Measurements from ENCODE around the gene INTS3.
"Not testable (repeated sequence)": the region's sequence is repeated elsewhere in the genome, so short reads cannot be mapped to it uniquely, and the experiment has no call there.

INTS3 gene

DNA sequence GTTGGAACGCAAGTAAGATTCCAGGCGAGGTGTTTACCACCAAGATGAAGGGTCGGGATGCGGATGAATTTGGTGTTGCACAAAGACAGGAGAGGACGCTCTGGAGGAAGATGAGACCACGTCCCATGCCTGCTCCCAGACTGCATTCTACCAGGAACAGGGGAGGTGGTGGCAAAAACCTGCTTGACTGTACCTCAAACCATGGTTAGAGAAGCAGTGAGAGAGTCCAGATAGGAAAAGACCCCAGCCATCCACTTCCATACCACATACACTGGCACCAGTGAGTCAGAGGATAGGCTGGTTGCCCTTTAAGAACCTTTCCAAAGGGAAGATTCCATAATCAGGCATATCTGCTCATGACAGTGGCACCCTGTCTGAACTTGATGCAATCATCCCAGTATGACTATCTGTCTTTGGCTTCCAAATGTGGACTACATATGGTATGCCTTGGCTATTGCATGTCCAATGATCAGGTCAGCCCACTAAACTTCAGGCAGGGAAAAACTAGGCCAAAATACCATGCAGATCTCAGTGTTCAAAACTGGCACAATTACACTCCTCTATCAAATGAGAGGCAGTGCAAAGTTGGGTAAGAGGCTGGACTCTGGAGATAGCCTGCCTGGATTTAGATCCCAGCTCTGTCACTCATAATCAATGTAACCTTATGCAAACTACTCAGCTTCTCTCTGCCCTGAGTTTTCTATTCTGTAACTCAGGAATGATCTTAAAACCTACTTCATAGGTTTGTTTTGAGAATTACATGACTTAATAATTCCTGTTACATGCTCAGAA, 28.7 kb upstream of the INTS3 start:
- H3K27me3 ChIP-seq = no peaks in the 10 kb centered on the region; the same call in 1 of the 2 replicates
- peaks cover 14% of the 10 kb centered on the region for H3K4me1 ChIP-seq
- no peak overlapping the region for H3K4me3 ChIP-seq
- H3K36me3 ChIP-seq = no peaks in the 10 kb centered on the region
- no peak overlapping the region for H3K27ac ChIP-seq
- TF ChIP-seq Cebpa-rat (IDR thresholded peaks at IDR 0.05) = no peak
- H3K4me2 ChIP-seq = no peak overlapping the region
- no peaks in the 10 kb centered on the region for H4K20me1 ChIP-seq
- H3K9ac ChIP-seq = no peak overlapping the region
- H3K9me3 ChIP-seq = no peaks in the 10 kb centered on the region

DNA sequence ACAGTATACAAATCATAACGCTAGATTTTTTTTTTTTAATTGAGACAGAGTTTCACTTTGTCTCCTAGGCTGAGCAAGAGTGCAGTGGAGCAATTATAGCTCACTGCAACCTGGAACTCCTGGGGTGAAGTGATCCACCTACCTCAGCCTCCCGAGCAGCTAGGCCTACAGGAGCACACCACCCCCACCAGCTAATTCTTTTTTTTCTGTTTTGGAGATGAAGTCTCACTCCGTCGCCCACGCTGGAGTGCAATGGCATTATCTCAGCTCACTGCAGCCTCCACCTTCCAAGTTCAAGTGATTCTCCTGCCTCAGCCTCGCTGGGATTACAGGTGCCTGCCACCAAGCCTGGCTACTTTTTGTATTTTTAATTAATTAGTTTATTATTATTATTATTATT, 28.1 kb upstream of the INTS3 start:
- Histone ChIP-seq H3K4me3 (no peak overlapping the region), H4K20me1 (no peaks in the 10 kb centered on the region), H3K9me3 (no peaks in the 10 kb centered on the region), H3K27ac (no peak overlapping the region), H3K4me2 (no peak overlapping the region), H3K36me3 (no peaks in the 10 kb centered on the region), H3K4me1 (peaks cover 14% of the 10 kb centered on the region), H3K9ac (no peak overlapping the region), H3K27me3 (no peaks in the 10 kb centered on the region; the same call in 1 of the 2 replicates)
- no peak for TF ChIP-seq Cebpa-rat (IDR thresholded peaks at IDR 0.05)

DNA sequence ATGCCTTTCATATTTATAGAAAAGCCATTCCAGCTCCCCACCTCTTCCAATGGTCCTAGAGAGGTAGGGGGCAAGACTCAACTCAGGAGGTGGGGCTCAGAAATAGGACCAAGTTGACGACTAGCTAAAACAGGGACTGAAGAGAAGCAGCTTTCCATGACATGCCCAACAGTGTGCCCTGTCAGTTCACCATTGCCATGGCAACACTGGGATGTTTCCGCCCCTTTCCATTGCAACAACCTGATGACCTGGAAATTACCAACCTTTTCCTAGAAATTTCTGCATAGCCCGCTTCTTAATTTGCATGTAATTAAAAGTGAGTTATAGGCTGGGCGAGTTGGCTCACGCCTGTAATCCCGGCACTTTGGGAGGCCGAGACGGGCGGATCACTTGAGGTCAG, 22.4 kb upstream of the INTS3 start:
- H3K4me2 ChIP-seq = no peak overlapping the region
- H3K27ac ChIP-seq = no peak overlapping the region
- no peaks in the 10 kb centered on the region for H3K27me3 ChIP-seq
- TF ChIP-seq Cebpa-rat (IDR thresholded peaks at IDR 0.05) = no peak
- H3K36me3 ChIP-seq = no peaks in the 10 kb centered on the region
- H3K4me1 ChIP-seq = no peaks in the 10 kb centered on the region
- no peak overlapping the region for H3K9ac ChIP-seq
- no peaks in the 10 kb centered on the region for H4K20me1 ChIP-seq
- H3K9me3 ChIP-seq = no peaks in the 10 kb centered on the region
- H3K4me3 ChIP-seq = no peak overlapping the region

DNA sequence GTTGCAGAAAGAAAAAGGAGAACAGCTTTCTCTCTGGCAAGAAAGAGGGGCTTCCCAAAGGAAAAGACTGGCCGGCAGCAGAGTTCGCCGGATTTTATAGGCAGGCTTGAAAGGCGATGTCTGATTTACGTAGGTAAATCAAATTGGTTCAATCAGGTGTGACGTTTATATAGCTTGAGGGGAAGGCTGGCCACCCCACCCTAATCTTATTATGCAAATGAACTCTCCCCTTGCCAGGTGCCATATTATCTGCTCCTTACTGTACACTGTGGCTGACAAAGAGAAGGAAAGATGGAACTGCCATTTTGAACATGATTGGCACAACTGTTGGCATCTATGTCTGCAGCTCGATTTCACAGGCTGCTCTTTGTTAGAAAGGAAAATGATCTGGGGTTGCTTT, 16.8 kb upstream of the INTS3 start:
- Histone ChIP-seq H3K4me3 (no peak overlapping the region), H3K27me3 (no peaks in the 10 kb centered on the region), H3K9me3 (no peaks in the 10 kb centered on the region), H3K27ac (no peak overlapping the region), H3K36me3 (no peaks in the 10 kb centered on the region), H3K4me1 (no peaks in the 10 kb centered on the region), H3K9ac (no peak overlapping the region), H3K4me2 (no peak overlapping the region), H4K20me1 (no peaks in the 10 kb centered on the region)
- TF ChIP-seq Cebpa-rat (IDR thresholded peaks at IDR 0.05) = no peak

DNA sequence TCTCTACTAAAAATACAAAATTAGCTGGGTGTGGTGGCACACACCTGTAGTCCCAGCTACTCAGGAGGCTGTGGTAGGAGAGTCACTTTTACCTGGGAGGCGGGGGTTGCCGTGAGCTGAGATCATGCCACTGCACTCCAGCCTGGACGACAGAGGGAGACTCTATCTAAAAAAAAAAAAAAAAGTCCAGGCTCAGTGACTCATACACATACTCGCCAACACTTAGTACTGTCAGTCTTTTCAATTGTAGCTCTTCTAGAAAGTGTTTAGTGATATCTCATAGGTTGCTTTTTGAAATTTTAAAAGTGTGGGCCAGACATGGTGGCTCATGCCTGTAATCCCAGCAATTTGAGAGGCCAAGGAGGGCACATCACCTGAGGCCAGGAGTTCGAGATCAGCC, 11.6 kb upstream of the INTS3 start:
- not testable (repeated sequence) for H3K4me3 ChIP-seq, H3K9ac ChIP-seq, H4K20me1 ChIP-seq, H3K4me2 ChIP-seq, H3K36me3 ChIP-seq, H3K9me3 ChIP-seq, H3K4me1 ChIP-seq, H3K27me3 ChIP-seq, H3K27ac ChIP-seq

DNA sequence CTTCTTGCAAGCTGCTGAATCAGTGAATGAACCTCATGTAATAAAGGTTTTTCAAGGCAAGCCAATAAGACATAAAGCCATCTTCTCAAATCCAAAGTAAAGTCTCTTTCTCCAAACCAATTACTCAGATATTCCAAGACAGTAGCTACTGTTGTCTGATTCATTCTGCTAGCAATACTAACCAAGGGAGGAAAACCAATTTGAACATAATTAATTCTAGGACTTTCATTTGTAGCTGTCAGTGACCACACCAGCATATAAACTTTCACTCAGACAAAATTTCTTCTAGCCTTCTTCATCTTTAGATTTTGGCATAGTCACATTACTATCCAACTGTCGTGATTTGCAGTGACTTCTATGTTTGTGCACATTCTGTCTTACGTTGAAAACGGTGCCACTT, 10.5 kb upstream of the INTS3 start:
- Histone ChIP-seq H3K4me2 (no peak overlapping the region), H3K36me3 (no peaks in the 10 kb centered on the region), H3K4me1 (no peaks in the 10 kb centered on the region), H3K9me3 (no peaks in the 10 kb centered on the region), H4K20me1 (no peaks in the 10 kb centered on the region), H3K4me3 (no peak overlapping the region), H3K27ac (no peak overlapping the region), H3K27me3 (no peaks in the 10 kb centered on the region), H3K9ac (no peak overlapping the region)
- TF ChIP-seq Cebpa-rat (IDR thresholded peaks at IDR 0.05) = no peak

DNA sequence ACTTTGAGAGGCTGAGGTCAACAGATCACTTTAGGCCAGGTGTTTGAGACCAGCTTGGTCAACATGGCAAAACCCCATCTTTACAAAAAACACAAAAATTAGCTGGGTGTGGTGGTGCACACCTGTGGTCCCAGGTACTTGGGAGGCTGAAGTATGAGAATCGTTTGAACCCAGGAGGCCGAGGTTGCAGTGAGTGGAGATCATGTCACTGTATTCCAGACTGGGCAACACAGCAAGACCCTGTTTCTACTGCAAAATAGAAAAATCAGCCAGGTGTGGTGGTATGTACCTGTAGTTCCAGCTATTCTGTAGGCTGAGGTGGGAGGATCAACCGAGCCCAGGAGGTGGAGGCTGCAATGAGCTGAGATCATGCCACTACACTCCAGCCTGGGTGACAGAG, 4.2 kb upstream of the INTS3 start:
- H3K36me3 ChIP-seq = no peaks in the 10 kb centered on the region
- H3K4me1 ChIP-seq = peaks cover 28% of the 10 kb centered on the region
- H3K4me2 ChIP-seq = no peak overlapping the region
- H3K27ac ChIP-seq = no peak overlapping the region
- H3K27me3 ChIP-seq = no peaks in the 10 kb centered on the region
- no peaks in the 10 kb centered on the region for H3K9me3 ChIP-seq
- no peaks in the 10 kb centered on the region for H4K20me1 ChIP-seq
- no peak overlapping the region for H3K9ac ChIP-seq
- no peak for TF ChIP-seq Cebpa-rat (IDR thresholded peaks at IDR 0.05)
- no peak overlapping the region for H3K4me3 ChIP-seq

DNA sequence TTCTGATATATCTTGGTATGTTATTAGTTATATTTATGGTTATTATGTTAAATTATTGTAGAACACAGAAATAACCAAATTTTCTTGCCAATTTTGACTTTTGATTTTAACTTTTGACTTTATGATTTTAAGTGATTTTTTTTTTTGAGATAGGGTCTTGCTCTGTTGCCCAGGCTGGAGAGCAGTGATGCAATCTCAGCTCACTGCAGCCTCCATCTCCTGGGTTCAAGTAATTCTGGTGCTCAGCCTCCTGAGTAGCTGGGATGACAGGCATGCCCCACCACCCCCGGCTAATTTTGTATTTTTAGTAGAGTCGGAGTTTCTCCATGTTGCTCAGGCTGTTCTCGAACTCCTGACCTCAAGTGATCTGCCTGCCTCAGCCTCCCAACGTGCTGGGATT, 3.2 kb upstream of the INTS3 start:
- not testable (repeated sequence) for H3K9ac ChIP-seq, H3K4me3 ChIP-seq, H3K9me3 ChIP-seq, H3K36me3 ChIP-seq, H3K27me3 ChIP-seq, H3K4me2 ChIP-seq, H4K20me1 ChIP-seq, H3K27ac ChIP-seq
- peaks cover 36% of the 10 kb centered on the region for H3K4me1 ChIP-seq

DNA sequence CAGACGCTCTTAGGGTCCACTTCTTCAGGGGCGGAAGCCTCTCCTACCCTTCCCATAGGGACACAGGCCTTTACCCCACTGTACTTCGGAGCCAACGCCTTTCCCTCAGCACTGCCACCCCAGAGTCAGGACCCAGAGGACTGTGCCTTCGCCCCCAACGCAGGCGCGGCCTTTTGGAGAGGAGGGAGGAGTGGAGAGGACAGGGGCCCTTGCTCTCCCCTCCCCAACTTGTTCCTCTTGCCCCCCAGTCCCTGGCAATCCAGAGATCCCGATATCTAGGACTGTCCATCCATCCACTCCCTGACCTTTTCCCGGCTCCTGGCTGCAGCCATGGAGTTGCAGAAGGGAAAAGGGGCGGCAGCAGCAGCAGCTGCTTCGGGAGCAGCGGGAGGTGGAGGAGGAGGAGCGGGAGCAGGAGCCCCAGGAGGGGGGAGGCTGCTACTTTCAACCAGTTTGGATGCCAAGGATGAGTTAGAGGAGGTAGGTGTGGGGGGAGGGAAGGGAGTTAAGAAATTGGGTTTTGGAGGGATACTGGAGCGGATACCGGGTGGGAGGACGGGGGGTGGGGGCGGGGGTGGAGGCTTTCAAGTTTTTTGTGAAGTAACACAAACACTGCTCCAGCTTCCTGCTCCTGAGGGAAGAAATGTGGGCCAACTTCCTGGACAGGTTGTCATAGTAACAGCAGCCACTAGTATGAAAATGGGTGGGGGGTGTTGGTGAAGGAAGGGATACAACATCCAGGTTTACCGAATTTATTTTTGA, 636 bp downstream of the INTS3 start:
- H3K9me3 ChIP-seq = no peaks in the 10 kb centered on the region
- H4K20me1 ChIP-seq = no peaks in the 10 kb centered on the region
- H3K4me2 ChIP-seq = peak overlapping the region; percentile 98
- H3K9ac ChIP-seq = peak overlapping the region; percentile 98
- H3K4me1 ChIP-seq = peaks cover 53% of the 10 kb centered on the region
- peak overlapping the region; percentile 98 for H3K27ac ChIP-seq
- no peaks in the 10 kb centered on the region for H3K27me3 ChIP-seq
- TF ChIP-seq Cebpa-rat (IDR thresholded peaks at IDR 0.05) = no peak
- H3K36me3 ChIP-seq = peaks cover 26% of the 10 kb centered on the region
- H3K4me3 ChIP-seq = peak overlapping the region; percentile 87

DNA sequence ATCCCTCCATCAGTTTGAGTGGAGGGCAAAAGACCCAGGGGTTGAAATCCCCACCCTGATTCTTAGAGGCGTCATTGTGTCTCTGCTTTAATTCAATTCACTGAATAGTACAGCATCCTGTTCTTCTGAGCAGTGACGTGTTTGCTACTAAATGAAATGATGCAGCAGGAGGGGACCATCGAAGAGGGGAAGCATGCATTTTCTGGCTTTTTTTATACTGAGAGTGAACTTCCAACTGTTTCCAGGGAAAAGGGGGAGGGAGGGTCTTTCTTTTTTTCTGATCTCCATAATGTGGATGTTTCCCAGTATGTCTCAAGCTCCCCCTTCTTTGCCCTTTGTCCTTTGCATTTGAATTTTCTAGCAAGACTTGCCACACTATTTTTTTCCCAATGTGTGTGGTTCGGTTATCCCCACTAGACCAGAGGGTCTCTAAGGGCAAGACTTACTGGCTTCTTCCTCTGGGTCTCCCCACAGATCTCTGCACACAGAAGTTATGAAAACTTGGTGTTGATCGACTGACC, 2.7 kb downstream of the INTS3 start:
- no peaks in the 10 kb centered on the region for H3K9me3 ChIP-seq
- H3K9ac ChIP-seq = no peak overlapping the region
- no peak overlapping the region for H3K4me3 ChIP-seq
- peaks cover 40% of the 10 kb centered on the region for H3K36me3 ChIP-seq
- H3K4me2 ChIP-seq = peak overlapping the region; percentile 98
- H3K27ac ChIP-seq = no peak overlapping the region
- peaks cover 55% of the 10 kb centered on the region for H3K4me1 ChIP-seq
- TF ChIP-seq Cebpa-rat (IDR thresholded peaks at IDR 0.05) = no peak
- H4K20me1 ChIP-seq = no peaks in the 10 kb centered on the region
- no peaks in the 10 kb centered on the region for H3K27me3 ChIP-seq

Data from BLaER1 (cell line).